ENCODE results near the gene SOHLH2.

SOHLH2 gene, protein sequence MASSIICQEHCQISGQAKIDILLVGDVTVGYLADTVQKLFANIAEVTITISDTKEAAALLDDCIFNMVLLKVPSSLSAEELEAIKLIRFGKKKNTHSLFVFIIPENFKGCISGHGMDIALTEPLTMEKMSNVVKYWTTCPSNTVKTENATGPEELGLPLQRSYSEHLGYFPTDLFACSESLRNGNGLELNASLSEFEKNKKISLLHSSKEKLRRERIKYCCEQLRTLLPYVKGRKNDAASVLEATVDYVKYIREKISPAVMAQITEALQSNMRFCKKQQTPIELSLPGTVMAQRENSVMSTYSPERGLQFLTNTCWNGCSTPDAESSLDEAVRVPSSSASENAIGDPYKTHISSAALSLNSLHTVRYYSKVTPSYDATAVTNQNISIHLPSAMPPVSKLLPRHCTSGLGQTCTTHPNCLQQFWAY

DNA sequence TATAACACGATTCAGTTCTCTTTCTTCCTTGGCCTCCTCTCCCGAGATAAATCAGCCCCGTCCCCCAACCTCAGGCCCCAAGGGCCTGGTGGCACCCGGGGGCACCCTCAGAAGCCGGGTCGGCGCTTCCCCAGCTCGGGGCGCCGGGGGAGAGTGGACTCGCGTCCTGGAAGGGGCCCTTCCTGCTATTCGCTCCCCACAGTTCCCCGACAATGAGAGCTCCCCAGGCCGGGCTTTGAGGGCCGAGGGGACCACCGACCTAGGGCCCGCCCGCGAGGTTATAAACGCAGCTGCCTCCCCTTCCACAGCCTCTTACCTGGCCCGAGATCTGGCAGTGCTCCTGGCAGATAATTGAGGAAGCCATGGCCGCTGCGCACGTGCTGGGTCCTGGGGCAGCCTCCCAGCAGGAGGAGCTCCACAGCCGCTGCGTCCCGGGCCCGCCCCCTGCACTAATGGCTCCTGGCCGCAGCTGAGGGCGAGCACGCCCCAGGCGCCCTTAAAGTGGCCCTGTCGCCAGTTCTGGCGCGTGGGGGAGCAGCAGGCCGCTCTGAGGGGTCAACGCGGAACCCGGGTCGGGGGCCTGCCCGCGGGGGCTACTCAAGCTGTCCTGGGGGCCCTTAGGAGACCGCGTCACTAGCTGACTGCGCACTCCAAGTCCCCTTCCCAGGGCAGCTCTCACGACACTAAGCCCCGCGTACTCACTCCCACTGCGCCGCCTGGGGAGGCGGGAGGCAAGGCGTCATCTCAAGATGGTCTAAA is at the start of gene SOHLH2:
Gene SOHLH2, minus strand, starts transcription at position 394 of the 759 bp plus-strand sequence. Its CDS starts 30 bp downstream, at position 364.
- H3K36me3 ChIP-seq (ENCODE audit: insufficient read depth, low read length): no peaks in the 10 kb centered on the region
- H3K4me3 ChIP-seq (ENCODE audit: low read depth in 1 of 2, low read length in 2 of 2): no peak within 1 kb of the TSS
- H3K4me1 ChIP-seq (ENCODE audit: insufficient read depth, low read length): no peaks in the 10 kb centered on the region
- H3K9ac ChIP-seq (ENCODE audit: low read length): no peak within 1 kb of the TSS
- H3K27ac ChIP-seq (ENCODE audit: low read depth, low read length): no peak within 1 kb of the TSS
- no peaks in the 10 kb centered on the region for H3K9me3 ChIP-seq (ENCODE audit: low read length)
- H3K27me3 ChIP-seq (ENCODE audit: control insufficient read depth in 1 of 2, insufficient read depth in 2 of 2, low read length in 2 of 2): no peaks in the 10 kb centered on the region

DNA sequence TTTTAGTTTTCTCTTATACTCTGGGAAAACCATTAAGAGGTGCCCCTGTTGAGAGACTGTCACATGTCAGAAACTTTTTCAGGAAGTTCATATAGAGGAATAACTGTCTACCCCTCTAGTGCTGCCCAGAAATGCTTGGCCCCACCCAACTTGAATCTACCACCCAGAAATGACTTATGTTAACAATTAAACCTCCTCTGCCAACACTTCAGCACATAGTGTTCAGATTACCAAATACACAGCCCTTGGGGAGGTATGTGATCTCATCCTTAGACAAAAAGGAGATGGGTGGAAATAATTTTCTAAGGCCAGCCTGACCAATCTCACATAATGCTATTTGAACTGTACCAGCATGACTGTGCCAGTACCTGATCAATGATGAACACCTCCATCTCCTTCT is 47.6 kb upstream of the SOHLH2 start:
- Histone ChIP-seq H3K9ac (ENCODE audit: low read length) (no peak overlapping the region), H3K27ac (ENCODE audit: low read depth, low read length) (no peak overlapping the region), H3K4me1 (ENCODE audit: insufficient read depth, low read length) (no peaks in the 10 kb centered on the region), H3K27me3 (ENCODE audit: control insufficient read depth in 1 of 2, insufficient read depth in 2 of 2, low read length in 2 of 2) (no peaks in the 10 kb centered on the region), H3K36me3 (ENCODE audit: insufficient read depth, low read length) (no peaks in the 10 kb centered on the region), H3K9me3 (ENCODE audit: low read length) (no peaks in the 10 kb centered on the region), H3K4me3 (ENCODE audit: low read depth in 1 of 2, low read length in 2 of 2) (no peak overlapping the region)

DNA sequence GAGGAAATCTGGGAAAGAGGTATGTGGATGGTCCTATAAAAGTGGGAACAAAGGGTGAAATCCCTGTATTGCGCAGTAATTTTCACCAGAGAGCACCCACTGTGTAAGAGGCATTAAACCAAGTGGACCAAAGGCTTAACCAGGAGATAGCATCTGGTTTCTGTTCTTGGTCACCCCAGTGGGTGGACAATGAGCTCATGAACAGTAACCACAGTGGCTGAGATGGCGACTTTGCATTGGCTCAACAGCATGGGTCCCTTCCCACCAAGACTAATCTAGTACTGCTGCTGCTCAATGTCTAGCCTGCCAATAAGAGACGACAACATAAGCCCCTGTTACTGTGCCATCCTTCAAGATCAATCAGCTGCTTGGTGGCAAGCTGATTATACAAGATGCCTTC is 46.7 kb upstream of the SOHLH2 start:
- Histone ChIP-seq H3K27ac (ENCODE audit: low read depth, low read length) (no peak overlapping the region), H3K4me1 (ENCODE audit: insufficient read depth, low read length) (no peaks in the 10 kb centered on the region), H3K4me3 (ENCODE audit: low read depth in 1 of 2, low read length in 2 of 2) (no peak overlapping the region)

DNA sequence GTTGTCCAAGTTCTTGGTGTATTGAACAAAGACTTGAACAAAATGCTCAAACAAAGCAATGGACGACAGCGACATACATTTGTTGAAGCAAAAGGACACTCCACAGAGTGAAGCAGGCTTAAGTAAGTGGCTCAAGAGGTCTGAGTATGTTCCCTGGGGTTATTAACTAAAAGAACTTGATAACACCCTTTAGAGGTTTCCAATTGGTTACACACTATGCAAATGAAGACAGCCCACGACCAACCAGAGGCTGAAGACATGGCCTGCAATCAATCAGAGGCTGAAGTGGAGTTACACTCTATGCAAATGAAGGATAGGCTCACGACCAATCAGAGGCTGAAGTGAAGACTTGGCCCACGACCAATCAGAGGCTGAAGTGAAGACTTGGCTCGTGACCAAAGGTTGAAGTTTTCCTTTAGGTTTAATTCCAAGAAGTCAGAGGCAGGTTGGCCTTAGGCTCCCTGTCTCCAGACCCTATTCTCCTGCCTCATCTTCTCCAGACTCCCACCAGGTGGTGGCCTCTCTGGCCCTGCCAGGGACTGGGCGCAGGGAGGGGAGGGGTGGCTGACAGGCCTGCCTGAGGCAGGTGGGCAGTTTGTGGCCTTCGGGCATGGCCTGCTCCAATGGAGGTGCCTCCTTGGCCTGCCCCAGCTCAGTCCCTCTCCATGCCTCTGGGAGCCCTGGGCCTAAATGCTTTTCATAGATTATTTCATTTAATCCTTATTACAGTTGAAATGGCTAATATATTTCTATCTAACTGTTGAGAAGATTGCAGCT is 45.2 kb upstream of the SOHLH2 start:
- no peak overlapping the region for H3K9ac ChIP-seq (ENCODE audit: low read length)
- no peak overlapping the region for H3K4me3 ChIP-seq (ENCODE audit: low read depth in 1 of 2, low read length in 2 of 2)
- no peaks in the 10 kb centered on the region for H3K9me3 ChIP-seq (ENCODE audit: low read length)
- H3K4me1 ChIP-seq (ENCODE audit: insufficient read depth, low read length): no peaks in the 10 kb centered on the region
- H3K27me3 ChIP-seq (ENCODE audit: control insufficient read depth in 1 of 2, insufficient read depth in 2 of 2, low read length in 2 of 2): no peaks in the 10 kb centered on the region
- H3K27ac ChIP-seq (ENCODE audit: low read depth, low read length): no peak overlapping the region
- no peaks in the 10 kb centered on the region for H3K36me3 ChIP-seq (ENCODE audit: insufficient read depth, low read length)

More for the DNA sequence above, 46.7 kb upstream of the SOHLH2 start:
- no peaks in the 10 kb centered on the region for H3K36me3 ChIP-seq (ENCODE audit: insufficient read depth, low read length)
- H3K27me3 ChIP-seq (ENCODE audit: control insufficient read depth in 1 of 2, insufficient read depth in 2 of 2, low read length in 2 of 2): no peaks in the 10 kb centered on the region
- no peak overlapping the region for H3K9ac ChIP-seq (ENCODE audit: low read length)
- H3K9me3 ChIP-seq (ENCODE audit: low read length): no peaks in the 10 kb centered on the region

DNA sequence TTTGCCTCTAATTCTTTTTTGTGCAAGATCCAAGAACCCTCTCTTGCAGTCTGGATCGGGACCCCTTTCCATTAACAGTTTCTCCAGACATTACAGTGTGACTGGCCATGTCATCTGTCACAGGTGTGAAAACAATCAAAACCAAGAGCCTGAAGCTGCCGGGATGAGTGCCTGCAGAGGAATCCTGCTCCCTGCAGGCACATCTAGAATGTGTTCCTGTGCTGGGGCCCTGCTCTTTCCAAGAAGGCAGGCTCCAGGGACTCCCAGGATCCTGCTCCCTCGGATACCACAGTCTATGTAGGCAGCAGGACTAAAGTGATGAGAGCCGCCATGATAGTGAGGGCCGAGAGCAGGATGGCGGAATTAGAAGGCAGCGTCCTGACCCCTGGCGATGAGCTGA is 44.5 kb upstream of the SOHLH2 start:
- Histone ChIP-seq H3K27me3 (ENCODE audit: control insufficient read depth in 1 of 2, insufficient read depth in 2 of 2, low read length in 2 of 2) (no peaks in the 10 kb centered on the region), H3K36me3 (ENCODE audit: insufficient read depth, low read length) (no peaks in the 10 kb centered on the region), H3K9me3 (ENCODE audit: low read length) (no peaks in the 10 kb centered on the region), H3K4me1 (ENCODE audit: insufficient read depth, low read length) (no peaks in the 10 kb centered on the region), H3K4me3 (ENCODE audit: low read depth in 1 of 2, low read length in 2 of 2) (no peak overlapping the region), H3K9ac (ENCODE audit: low read length) (no peak overlapping the region), H3K27ac (ENCODE audit: low read depth, low read length) (no peak overlapping the region)

DNA sequence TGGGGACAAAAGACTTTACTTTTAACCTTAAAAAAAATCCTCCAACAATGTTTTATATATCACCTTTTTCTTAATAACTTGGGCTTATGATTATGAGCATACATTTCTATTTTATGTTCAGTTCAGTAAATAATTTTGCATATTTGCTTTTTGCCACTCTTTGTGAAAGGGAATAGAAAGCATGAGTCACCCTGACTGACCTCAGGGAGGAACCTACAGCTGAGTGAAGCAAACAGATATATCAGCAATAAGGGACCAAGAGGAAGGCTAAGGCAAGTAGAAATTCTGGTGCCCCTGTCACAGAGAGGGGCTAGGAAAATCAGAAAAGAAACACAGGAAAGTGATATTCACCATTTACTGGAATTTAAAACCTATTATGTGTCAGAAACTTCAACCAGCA is 37.2 kb upstream of the SOHLH2 start:
- no peak overlapping the region for H3K4me3 ChIP-seq (ENCODE audit: low read depth in 1 of 2, low read length in 2 of 2)
- H3K4me1 ChIP-seq (ENCODE audit: insufficient read depth, low read length): no peaks in the 10 kb centered on the region
- no peaks in the 10 kb centered on the region for H3K27me3 ChIP-seq (ENCODE audit: control insufficient read depth in 1 of 2, insufficient read depth in 2 of 2, low read length in 2 of 2)
- no peaks in the 10 kb centered on the region for H3K36me3 ChIP-seq (ENCODE audit: insufficient read depth, low read length)
- no peaks in the 10 kb centered on the region for H3K9me3 ChIP-seq (ENCODE audit: low read length)
- H3K9ac ChIP-seq (ENCODE audit: low read length): no peak overlapping the region
- no peak overlapping the region for H3K27ac ChIP-seq (ENCODE audit: low read depth, low read length)

DNA sequence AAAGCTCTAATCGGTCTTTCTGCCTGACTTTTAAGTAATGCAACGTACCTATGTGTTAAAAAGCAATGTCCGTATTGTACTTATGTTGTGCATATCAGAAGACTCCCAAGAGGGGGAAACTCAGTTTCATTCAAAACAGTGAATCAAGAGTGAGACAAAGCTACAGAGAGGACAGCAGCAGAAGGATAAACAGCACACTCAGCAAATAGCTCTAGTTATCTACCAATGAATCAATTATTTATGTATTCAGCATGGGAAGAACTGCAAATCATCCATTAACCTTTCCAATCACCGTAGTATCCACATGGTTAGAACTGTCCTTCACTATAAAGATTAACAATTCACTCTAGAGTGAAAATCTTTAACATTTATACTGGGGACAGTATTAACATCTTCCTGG is 36.7 kb upstream of the SOHLH2 start:
- Histone ChIP-seq H3K9ac (ENCODE audit: low read length) (no peak overlapping the region), H3K4me3 (ENCODE audit: low read depth in 1 of 2, low read length in 2 of 2) (no peak overlapping the region), H3K27ac (ENCODE audit: low read depth, low read length) (no peak overlapping the region), H3K4me1 (ENCODE audit: insufficient read depth, low read length) (no peaks in the 10 kb centered on the region), H3K27me3 (ENCODE audit: control insufficient read depth in 1 of 2, insufficient read depth in 2 of 2, low read length in 2 of 2) (no peaks in the 10 kb centered on the region), H3K9me3 (ENCODE audit: low read length) (no peaks in the 10 kb centered on the region), H3K36me3 (ENCODE audit: insufficient read depth, low read length) (no peaks in the 10 kb centered on the region)

DNA sequence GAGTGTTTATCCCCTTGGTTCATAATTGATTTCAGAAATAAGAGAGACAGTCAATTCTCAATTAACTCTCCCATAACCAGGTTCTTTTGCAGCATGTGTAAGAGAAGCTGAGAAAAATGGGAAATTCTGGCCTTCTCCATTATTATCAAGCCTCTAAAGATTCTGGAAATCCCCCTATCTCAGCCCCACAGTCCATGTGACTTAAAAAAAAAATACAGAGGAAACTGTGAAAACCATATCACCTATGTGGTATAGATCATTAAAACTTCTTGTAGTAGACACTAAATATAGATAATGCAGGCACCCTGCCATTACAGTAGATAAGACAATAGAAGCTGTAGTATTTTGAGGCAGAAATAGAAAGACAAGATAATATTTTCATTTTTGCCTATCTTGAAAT is 34.3 kb upstream of the SOHLH2 start:
- no peak overlapping the region for H3K27ac ChIP-seq (ENCODE audit: low read depth, low read length)
- H3K36me3 ChIP-seq (ENCODE audit: insufficient read depth, low read length): no peaks in the 10 kb centered on the region
- no peaks in the 10 kb centered on the region for H3K4me1 ChIP-seq (ENCODE audit: insufficient read depth, low read length)
- H3K27me3 ChIP-seq (ENCODE audit: control insufficient read depth in 1 of 2, insufficient read depth in 2 of 2, low read length in 2 of 2): no peaks in the 10 kb centered on the region
- no peaks in the 10 kb centered on the region for H3K9me3 ChIP-seq (ENCODE audit: low read length)
- H3K4me3 ChIP-seq (ENCODE audit: low read depth in 1 of 2, low read length in 2 of 2): no peak overlapping the region
- H3K9ac ChIP-seq (ENCODE audit: low read length): no peak overlapping the region

DNA sequence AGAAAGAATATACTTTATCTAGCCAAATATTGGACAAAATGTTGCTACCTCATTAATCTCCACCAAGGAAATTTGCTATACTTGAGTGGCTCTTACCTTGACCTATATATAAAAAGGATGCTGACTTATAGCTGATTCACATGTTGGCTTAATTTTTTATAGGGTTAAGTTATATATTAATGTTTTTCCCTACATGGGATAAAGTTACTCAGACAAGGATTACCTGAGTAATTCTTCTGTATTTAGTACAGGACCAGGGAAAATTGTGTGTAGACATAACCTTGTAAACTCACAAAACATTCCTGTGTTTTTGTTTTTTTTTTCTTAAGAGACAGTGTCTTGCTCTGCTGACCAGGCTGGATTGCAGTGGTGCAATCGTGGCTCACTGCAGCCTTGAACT is 30.6 kb upstream of the SOHLH2 start:
- Histone ChIP-seq H3K9ac (ENCODE audit: low read length) (no peak overlapping the region), H3K4me1 (ENCODE audit: insufficient read depth, low read length) (no peaks in the 10 kb centered on the region), H3K27me3 (ENCODE audit: control insufficient read depth in 1 of 2, insufficient read depth in 2 of 2, low read length in 2 of 2) (no peaks in the 10 kb centered on the region), H3K27ac (ENCODE audit: low read depth, low read length) (no peak overlapping the region), H3K9me3 (ENCODE audit: low read length) (no peaks in the 10 kb centered on the region), H3K36me3 (ENCODE audit: insufficient read depth, low read length) (no peaks in the 10 kb centered on the region), H3K4me3 (ENCODE audit: low read depth in 1 of 2, low read length in 2 of 2) (no peak overlapping the region)

DNA sequence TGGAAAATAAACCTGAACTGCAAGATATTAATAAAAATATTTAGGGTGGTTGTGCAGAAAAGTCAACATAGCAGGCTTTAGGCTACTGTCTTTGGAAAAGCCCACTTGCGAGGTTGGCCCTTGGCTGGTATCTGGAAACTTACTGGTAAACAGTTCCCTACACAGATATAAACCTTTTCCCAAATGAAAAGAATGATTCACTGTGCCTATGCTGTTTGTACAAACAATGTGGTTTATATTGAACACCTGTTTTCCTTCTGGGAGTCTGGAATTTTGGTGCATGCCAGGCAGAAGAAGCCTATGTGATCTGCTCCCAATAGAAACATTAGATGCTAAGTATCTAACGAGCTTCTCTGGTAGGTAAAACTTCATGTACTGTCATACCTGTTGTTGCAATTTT is 29.7 kb upstream of the SOHLH2 start:
- Histone ChIP-seq H3K4me3 (ENCODE audit: low read depth in 1 of 2, low read length in 2 of 2) (no peak overlapping the region), H3K27ac (ENCODE audit: low read depth, low read length) (no peak overlapping the region), H3K27me3 (ENCODE audit: control insufficient read depth in 1 of 2, insufficient read depth in 2 of 2, low read length in 2 of 2) (no peaks in the 10 kb centered on the region), H3K9ac (ENCODE audit: low read length) (no peak overlapping the region), H3K36me3 (ENCODE audit: insufficient read depth, low read length) (no peaks in the 10 kb centered on the region), H3K4me1 (ENCODE audit: insufficient read depth, low read length) (no peaks in the 10 kb centered on the region), H3K9me3 (ENCODE audit: low read length) (no peaks in the 10 kb centered on the region)

DNA sequence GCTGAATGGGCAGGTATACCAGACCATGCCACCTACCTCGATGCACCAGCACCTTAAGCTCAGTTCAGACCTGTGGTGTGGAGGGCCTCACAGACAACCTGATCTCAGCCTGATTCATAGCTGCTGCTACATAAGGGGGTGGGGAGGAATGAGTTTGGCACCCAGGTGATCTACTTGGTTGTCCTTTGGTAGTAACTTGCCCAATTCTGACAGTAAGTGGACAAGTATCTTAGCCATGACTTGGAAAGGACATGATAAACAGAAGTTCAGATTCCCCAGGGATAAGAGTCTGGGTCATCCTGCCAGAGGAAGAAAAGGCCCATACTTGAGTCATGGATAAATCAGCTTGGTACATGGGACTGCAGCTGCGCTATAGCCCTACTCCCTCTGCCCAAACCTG is 28.4 kb upstream of the SOHLH2 start:
- no peak overlapping the region for H3K9ac ChIP-seq (ENCODE audit: low read length)
- no peaks in the 10 kb centered on the region for H3K36me3 ChIP-seq (ENCODE audit: insufficient read depth, low read length)
- no peaks in the 10 kb centered on the region for H3K27me3 ChIP-seq (ENCODE audit: control insufficient read depth in 1 of 2, insufficient read depth in 2 of 2, low read length in 2 of 2)
- H3K4me3 ChIP-seq (ENCODE audit: low read depth in 1 of 2, low read length in 2 of 2): no peak overlapping the region
- H3K27ac ChIP-seq (ENCODE audit: low read depth, low read length): no peak overlapping the region
- H3K9me3 ChIP-seq (ENCODE audit: low read length): no peaks in the 10 kb centered on the region
- no peaks in the 10 kb centered on the region for H3K4me1 ChIP-seq (ENCODE audit: insufficient read depth, low read length)
